Embryonic facial prominence (tissue), 1 donor: Measurements from ENCODE around the gene HIP1R.

Experiments
- DNase-seq: peaks from one replicate; pipeline ENCODE4 v3.0.0-alpha.2; 2016; ENCODE audit errors: extremely low spot score

Gene HIP1R

DNA sequence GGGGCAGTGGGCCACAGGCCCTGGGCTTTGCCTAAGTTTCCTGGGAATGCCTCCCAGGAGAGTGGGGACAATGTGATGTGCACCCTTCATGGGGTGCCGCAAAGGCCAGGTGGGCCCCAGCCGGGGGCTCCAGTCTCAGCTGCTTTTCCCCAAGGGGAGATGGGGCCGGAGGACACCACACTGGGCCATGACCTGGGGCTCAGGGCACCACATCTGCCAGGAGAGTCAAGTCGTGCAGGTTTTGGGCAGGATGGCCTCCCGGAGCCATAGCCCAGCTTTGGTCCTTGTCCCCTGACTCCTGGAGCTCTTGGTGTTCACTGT lies 12.2 kb downstream of the HIP1R start:
- DNase-seq: no peak

DNA sequence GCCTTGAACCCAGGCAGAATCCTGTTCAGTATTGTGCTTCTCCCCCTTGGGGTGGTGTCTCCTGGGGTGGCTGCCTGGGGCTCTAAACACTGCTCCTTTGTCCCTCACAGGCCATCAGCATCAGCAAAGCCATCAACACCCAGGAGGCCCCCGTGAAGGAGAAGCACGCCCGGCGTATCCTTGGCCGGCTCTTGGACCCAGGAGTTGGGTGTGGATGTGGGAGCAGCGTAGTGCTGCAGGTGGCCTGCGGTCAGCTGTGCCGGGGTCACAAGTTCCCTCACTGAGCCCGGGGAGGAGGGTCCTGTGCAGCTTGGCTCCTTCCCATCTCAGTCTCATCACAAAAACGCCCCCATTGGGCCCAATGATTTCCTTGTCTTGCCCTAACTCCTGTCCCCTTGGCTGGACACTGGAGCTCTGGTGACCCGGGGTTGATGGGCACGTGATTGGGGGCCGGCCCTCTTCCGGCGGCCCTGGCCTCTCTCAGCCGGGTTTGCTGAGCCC lies 12.7 kb downstream of the HIP1R start:
- no peak for DNase-seq

GRCh38 chr12:122848471-122849351 lies 13.5 kb downstream of the HIP1R start:
- no peak for DNase-seq

DNA sequence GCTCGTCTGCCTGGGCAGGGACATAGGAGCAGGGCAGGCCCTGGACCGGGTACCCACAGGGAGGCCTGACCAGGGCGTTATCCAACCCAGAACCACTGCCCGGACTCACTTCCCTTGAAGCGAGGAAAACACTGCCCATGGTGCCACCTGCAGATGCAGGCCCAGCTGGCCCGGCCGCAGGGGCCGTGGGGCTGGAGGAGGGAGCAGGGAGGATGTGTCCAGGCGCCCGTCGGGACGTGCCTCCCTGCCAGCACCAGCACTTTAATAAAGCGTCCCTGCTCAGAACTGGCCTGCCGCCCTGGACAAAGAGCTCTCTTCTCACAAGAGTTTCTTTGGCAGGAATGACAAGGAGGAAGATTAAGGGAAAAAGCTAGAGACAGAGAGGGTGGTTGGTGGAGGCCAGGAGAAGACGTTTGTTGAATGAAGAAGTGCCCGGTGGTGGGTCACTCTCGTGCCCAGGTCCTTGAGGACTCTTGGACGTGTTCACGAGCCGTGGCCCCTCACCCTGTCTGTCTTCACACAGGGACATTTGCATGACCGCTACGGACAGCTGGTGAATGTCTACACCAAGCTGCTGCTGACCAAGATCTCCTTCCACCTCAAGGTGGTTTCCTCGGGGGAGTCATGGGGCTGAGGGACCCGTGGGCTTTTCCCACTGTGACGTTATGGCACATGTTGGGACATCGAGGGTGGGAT lies 14.2 kb downstream of the HIP1R start:
- DNase-seq: no peak

DNA sequence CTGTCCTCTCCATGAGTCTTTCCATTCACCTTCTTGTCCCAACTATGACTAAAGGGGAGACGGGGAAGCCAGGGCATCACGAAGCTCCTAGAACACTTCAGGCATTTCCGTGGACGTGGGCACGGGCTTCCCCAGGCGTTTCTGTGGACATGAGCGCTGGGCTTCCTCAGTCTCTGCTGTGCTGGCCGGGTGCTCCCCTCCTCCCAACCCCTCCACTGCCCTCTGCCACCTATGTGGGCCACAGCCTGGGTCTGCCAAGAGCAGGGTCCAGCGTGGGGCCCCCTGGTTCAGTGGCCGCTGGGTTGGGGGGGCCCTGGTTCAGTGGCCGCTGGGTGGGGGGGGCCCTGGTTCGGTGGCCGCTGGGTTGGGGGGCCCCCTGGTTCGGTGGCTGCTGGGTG lies 14.8 kb downstream of the HIP1R start:
- DNase-seq: no peak

DNA sequence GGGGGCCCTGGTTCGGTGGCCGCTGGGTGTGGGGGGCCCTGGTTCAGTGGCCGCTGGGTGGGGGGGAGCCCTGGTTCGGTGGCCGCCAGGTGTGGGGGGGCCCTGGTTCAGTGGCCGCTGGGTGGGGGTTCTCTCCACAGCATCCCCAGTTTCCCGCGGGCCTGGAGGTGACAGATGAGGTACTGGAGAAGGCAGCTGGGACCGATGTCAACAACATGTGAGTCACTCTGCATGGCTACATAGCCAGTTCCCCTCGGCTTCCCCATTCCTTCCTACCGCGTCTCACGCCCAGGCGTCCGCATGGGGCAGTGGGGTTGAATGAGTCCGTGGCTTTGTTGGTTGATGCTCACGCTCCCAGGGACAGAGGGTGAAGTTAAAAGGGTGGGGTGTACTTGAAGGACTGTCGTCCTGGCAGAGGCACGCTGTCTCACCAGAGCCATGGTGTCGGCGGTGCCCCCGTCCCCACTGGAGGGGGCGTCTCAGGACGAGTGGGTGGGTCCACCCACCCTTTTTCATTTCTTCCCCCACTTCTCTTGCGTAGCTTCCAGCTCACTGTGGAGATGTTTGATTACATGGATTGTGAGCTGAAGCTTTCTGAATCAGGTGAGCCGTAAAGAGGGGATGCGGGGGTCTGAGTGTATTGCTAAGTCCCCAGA lies 15.6 kb downstream of the HIP1R start:
- DNase-seq: no peak

- DNase-seq: no peak
Observed at GRCh38 chr12:122851820-122852219, 16.6 kb downstream of the HIP1R start.

DNA sequence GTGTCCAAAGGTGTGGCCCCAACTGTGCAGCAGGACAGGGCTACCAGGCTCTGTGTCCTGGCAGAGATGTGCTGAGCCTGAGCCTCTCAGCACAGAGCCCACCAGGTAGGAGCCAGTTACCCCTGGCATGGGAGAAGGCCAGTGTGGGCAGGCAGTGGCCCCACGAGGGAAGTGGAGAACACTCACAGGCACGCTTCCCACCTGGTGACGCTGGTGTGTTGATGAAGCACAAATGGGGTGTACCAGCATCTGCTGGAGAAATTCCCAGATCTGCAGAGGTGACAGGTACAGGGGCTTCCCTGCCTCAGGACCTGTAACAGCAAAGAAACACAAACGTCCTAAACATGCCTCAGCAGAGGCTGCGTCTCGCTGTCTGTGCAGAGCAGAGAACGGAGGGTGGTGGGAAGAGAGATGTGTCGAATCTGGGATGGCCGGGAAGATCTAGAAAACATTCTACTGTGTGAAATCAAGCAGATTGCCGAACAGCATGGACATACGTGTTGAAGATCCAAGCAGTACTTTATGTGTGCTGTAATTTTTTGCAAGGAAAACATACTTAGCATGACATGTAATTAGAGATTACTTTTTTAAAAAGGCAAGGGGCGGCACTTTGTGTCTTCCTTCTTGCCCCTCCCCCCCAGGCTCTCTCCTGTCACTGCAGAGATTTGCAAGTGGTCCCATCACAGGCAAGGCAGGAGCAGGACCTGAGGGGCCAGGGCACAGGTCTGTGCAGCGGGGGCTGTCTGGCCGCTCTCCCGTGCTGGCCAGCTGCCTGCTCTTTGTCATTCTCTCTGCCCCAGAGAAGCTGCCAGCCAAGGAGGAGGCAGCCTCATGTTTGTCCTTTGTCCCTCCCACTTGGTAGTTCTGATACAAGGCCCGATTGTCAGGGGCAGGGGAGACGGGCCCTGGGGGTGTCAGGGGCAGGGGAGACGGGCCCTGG lies 17.3 kb downstream of the HIP1R start:
- DNase-seq: no peak

GRCh38 chr12:122853582-122854245 lies 18.5 kb downstream of the HIP1R start:
- no peak for DNase-seq

- no peak for DNase-seq
Observed at GRCh38 chr12:122854554-122854953, 19.3 kb downstream of the HIP1R start.

DNA sequence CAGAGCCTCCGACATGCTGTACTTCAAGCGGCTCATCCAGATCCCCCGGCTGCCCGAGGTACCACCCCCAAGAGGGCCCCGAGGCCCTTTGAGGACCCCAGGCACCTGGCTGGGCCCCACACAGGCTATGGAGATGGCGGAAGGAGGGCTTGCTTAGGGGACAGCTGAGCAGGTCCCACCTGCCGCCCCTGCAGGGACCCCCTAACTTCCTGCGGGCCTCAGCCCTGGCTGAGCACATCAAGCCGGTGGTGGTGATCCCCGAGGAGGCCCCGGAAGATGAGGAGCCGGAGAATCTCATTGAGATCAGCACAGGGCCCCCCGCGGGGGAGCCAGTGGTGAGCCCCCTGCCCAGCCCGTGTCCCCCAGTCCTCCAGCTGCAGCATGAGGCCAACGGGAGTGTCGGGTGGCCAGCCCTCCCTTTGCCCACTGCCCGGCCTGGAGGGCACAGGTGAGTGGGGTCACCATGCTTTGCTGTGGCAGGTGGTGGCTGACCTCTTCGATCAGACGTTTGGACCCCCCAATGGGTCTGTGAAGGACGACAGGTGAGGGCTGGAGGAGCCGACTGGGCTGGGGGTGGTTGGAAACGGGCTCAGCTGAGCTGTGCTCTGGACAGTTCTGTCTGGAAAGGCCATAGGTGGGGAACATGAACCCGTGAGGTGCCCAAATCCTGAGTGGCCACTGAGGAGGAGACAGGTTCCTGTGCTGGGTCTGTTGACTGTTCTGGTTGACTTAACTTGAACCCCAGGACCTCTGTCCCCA lies 20.0 kb downstream of the HIP1R start:
- no peak for DNase-seq

DNA sequence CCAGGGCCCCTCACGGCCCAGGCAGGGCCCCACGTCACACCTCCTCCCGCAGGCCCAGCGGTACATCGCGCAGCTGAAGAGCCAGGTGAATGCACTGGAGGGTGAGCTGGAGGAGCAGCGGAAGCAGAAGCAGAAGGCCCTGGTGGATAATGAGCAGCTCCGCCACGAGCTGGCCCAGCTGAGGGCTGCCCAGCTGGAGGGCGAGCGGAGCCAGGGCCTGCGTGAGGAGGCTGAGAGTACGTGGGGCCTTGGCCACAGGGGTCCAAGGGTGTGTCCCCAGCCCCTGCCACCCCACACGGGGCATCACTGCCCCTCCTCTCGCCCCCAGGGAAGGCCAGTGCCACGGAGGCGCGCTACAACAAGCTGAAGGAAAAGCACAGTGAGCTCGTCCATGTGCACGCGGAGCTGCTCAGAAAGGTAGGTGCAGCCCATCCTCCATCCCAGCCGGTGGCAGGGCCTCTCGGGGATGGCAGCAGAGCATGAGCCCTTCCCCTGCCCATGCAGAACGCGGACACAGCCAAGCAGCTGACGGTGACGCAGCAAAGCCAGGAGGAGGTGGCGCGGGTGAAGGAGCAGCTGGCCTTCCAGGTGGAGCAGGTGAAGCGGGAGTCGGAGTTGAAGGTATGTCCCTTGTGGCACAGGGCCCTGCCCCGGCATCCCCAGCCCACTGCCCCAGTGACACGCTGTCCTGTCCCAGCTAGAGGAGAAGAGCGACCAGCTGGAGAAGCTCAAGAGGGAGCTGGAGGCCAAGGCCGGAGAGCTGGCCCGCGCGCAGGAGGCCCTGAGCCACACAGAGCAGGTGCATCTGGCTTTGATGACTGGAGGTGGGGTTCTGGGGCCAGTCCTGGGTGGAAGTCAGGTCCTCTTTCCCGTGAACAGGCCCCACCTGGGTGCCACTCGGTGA lies 20.9 kb downstream of the HIP1R start:
- DNase-seq: no peak

DNA sequence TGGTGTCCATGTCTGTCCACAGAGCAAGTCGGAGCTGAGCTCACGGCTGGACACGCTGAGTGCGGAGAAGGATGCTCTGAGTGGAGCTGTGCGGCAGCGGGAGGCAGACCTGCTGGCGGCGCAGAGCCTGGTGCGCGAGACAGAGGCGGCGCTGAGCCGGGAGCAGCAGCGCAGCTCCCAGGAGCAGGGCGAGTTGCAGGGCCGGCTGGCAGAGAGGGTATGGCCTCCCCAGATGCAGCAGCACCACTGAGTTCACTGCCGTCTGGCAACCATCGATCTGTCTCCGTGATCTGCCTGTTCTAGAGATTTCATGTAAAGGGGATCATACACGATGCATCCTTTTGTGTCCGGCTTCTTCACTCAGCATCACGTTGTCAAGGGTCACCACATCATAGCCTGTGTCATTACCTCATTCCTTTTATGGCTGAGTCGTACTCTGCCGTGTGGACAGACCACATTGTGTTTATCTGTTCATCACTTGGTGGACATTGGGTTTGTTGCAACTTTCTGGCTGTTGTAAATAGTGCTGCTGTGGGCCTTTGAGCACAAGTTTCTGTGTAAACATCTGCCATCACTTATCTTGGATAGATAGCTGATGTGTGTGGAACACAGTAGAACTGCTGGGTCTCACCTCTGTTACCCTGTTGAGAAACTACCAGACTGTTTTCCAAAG lies 21.9 kb downstream of the HIP1R start:
- no peak for DNase-seq

- DNase-seq: no peak
Observed at GRCh38 chr12:122858171-122858570, 22.9 kb downstream of the HIP1R start.

DNA sequence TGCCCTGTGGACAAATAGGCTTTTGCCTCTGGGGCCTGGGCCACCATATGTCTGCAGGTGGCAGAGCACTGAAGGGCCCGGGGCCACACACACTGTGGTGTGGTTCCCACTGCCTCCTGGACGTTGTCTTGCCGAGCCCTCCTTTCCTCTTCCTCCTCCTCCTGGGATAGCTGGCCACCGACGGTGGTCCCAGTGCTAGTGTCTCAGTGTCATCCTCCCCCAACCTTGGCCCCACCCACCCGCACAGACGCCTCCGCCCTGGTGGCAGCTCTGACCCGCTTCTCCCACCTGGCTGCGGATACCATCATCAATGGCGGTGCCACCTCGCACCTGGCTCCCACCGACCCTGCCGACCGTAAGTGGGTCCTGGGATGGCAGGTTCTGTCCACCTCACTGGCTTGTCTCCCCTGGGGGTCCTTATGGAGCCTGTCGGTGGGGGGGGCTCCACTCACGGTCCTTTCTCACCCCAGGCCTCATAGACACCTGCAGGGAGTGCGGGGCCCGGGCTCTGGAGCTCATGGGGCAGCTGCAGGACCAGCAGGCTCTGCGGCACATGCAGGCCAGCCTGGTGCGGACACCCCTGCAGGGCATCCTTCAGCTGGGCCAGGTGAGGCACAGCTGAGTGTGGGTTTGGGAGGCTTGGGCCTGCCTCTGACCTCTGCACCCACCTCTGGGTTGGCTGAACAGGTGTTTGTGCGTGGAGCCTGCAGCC lies 23.5 kb downstream of the HIP1R start:
- DNase-seq: no peak

- no peak for DNase-seq
Observed at GRCh38 chr12:122859303-122860039, 24.2 kb downstream of the HIP1R start.
